Parathyroid adenoma (tissue), 2 donors: ENCODE measurements around the gene WDPCP.
"Not testable (repeated sequence)": the region's sequence is repeated elsewhere in the genome, so short reads cannot be mapped to it uniquely, and the experiment has no call there.

Experiments
- H2AFZ ChIP-seq: fragments of 300-600 bp; sonication (generic); one replicate; pipeline ENCODE4 v1.7.0; 2017; ENCODE audit warnings: antibody characterized with exemption, mild to moderate bottlenecking
- H3K27ac ChIP-seq: fragments of 300-600 bp; sonication (generic); one replicate; pipeline ENCODE4 v1.7.0; 2017
- H3K27me3 ChIP-seq: fragments of 300-600 bp; sonication (generic); one replicate; pipeline ENCODE4 v1.7.0; 2017; ENCODE audit warnings: low read length; ENCODE audit not compliant: control insufficient read depth, insufficient read depth
- H3K36me3 ChIP-seq: fragments of 300-600 bp; sonication (generic); one replicate; pipeline ENCODE4 v1.7.0; 2017; ENCODE audit warnings: low read length; ENCODE audit not compliant: control insufficient read depth, insufficient read depth
- H3K4me1 ChIP-seq: fragments of 300-600 bp; sonication (generic); one replicate; pipeline ENCODE4 v1.7.0; 2017; ENCODE audit warnings: control low read depth
- H3K4me2 ChIP-seq: fragments of 300-600 bp; sonication (generic); one replicate; pipeline ENCODE4 v1.7.0; 2017; ENCODE audit warnings: low read length
- H3K4me3 ChIP-seq: fragments of 300-600 bp; sonication (generic); one replicate; pipeline ENCODE4 v1.7.0; 2017; ENCODE audit warnings: low read depth, low read length
- H3K79me2 ChIP-seq: fragments of 300-600 bp; sonication (generic); one replicate; pipeline ENCODE4 v1.7.0; 2017; ENCODE audit warnings: control low read depth
- H3K9ac ChIP-seq: fragments of 300-600 bp; sonication (generic); one replicate; pipeline ENCODE4 v1.7.0; 2017; ENCODE audit warnings: mild to moderate bottlenecking
- H3K9me3 ChIP-seq: fragments of 300-600 bp; sonication (generic); one replicate; pipeline ENCODE4 v1.7.0; 2017; ENCODE audit warnings: low read length; ENCODE audit not compliant: control insufficient read depth
- TF ChIP-seq, protein P1 (sequence below): fragments of 300-600 bp; sonication (generic); IDR thresholded peaks from one replicate; pipeline ENCODE4 v1.7.0; 2017; ENCODE audit warnings: antibody characterized with exemption, mild to moderate bottlenecking
- donor health status: primary hyperparathyroidism.

WDPCP gene

GRCh38 chr2:63627866-63628265 lies 39.6 kb upstream of the WDPCP start:
- Histone ChIP-seq H2AFZ (no peak overlapping the region), H3K4me3 (no peak overlapping the region), H3K9ac (no peak overlapping the region), H3K4me2 (no peak overlapping the region), H3K9me3 (no peaks in the 10 kb centered on the region), H3K36me3 (no peaks in the 10 kb centered on the region), H3K27ac (no peak overlapping the region), H3K27me3 (no peaks in the 10 kb centered on the region), H3K79me2 (no peaks in the 10 kb centered on the region), H3K4me1 (no peaks in the 10 kb centered on the region)
- TF ChIP-seq, protein P1, sequence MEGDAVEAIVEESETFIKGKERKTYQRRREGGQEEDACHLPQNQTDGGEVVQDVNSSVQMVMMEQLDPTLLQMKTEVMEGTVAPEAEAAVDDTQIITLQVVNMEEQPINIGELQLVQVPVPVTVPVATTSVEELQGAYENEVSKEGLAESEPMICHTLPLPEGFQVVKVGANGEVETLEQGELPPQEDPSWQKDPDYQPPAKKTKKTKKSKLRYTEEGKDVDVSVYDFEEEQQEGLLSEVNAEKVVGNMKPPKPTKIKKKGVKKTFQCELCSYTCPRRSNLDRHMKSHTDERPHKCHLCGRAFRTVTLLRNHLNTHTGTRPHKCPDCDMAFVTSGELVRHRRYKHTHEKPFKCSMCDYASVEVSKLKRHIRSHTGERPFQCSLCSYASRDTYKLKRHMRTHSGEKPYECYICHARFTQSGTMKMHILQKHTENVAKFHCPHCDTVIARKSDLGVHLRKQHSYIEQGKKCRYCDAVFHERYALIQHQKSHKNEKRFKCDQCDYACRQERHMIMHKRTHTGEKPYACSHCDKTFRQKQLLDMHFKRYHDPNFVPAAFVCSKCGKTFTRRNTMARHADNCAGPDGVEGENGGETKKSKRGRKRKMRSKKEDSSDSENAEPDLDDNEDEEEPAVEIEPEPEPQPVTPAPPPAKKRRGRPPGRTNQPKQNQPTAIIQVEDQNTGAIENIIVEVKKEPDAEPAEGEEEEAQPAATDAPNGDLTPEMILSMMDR, result no peak

- not testable (repeated sequence) for H3K79me2 ChIP-seq, H2AFZ ChIP-seq, H3K27me3 ChIP-seq, H3K36me3 ChIP-seq, H3K27ac ChIP-seq, H3K4me1 ChIP-seq, H3K4me2 ChIP-seq, H3K9ac ChIP-seq, H3K9me3 ChIP-seq, H3K4me3 ChIP-seq
Measured at GRCh38 chr2:63623763-63624162, 35.5 kb upstream of the WDPCP start.

- Histone ChIP-seq H3K9me3 (no peaks in the 10 kb centered on the region), H3K4me2 (no peak overlapping the region), H3K4me3 (no peak overlapping the region), H3K27me3 (no peaks in the 10 kb centered on the region), H3K9ac (no peak overlapping the region), H3K27ac (no peak overlapping the region), H3K4me1 (no peaks in the 10 kb centered on the region), H3K36me3 (no peaks in the 10 kb centered on the region), H3K79me2 (no peaks in the 10 kb centered on the region), H2AFZ (no peak overlapping the region)
- TF ChIP-seq, protein P1, result no peak
Measured at GRCh38 chr2:63622751-63623150, 34.5 kb upstream of the WDPCP start.

DNA sequence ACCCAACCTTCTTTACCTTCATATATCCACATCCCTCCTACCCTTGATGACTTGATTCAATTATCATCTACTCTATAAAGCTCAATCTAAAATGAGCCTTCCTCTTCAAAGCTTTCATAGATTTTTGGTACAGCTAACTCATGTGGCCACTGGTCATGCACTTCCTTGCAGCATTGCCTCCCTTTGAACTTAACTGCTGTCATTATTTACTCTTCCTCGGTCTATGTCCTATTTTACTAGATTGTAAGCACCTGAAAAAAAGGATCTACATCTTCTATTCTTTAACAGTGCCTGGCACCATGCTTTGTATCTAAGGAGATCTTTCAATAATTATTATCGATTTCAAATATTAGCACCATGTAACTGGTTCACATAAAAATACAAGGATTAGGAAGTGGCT lies 31.1 kb upstream of the WDPCP start:
- no peak overlapping the region for H3K9ac ChIP-seq
- no peaks in the 10 kb centered on the region for H3K4me1 ChIP-seq
- TF ChIP-seq, protein P1, result no peak
- H3K79me2 ChIP-seq, result no peaks in the 10 kb centered on the region
- H3K4me2 ChIP-seq, result no peak overlapping the region
- no peak overlapping the region for H2AFZ ChIP-seq
- H3K27me3 ChIP-seq, result no peaks in the 10 kb centered on the region
- H3K9me3 ChIP-seq, result no peaks in the 10 kb centered on the region
- no peak overlapping the region for H3K27ac ChIP-seq
- H3K36me3 ChIP-seq, result no peaks in the 10 kb centered on the region
- no peak overlapping the region for H3K4me3 ChIP-seq

GRCh38 chr2:63617366-63617765 lies 29.1 kb upstream of the WDPCP start:
- Histone ChIP-seq H3K9ac (no peak overlapping the region), H3K36me3 (no peaks in the 10 kb centered on the region), H2AFZ (no peak overlapping the region), H3K4me3 (no peak overlapping the region), H3K9me3 (no peaks in the 10 kb centered on the region), H3K79me2 (no peaks in the 10 kb centered on the region), H3K27me3 (no peaks in the 10 kb centered on the region), H3K27ac (no peak overlapping the region), H3K4me1 (no peaks in the 10 kb centered on the region), H3K4me2 (no peak overlapping the region)
- TF ChIP-seq, protein P1, result no peak
